ENCODE measurements around the gene TEX29. TPM values are rescaled to one million over a fixed set of nuclear protein-coding genes. Genes with fewer than 3 reads are reported as not detected.

The TEX29 gene
- total RNA-seq, 1 donor from 2014 or later = 2.9 TPM

DNA sequence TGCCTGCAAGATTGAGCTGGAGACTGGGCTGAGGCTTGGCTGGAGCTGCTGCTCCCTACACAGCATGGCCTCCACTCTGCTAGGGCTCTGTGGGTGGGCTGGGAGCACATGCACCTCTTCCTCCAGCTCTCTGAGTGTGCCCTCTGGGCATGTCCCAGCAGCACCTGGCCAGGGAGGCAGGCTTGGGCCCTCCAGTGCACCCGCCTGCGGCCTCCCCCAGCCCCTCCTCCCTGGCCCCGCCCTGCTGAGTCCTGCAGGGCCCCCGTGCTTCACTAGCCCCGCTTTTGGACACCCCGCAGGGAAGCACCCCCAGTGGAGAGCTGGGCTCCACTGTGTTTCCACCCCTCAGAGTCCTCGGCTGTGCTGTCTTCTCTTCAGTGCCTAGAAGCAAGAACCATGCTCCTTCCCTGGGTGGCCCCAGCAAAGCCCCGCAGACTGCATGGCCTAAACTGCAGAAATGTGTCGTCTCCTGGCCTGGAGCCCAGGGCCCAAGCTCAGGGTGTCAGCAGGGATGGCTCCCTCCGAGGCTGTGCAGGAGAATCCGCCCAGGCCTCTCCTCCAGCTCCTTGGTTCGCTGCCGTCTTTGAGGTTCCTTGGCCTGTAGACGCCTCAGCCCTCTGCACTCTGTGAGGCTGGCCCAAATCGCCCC lies 5.0 kb upstream of the TEX29 start:
- H3K36me3 ChIP-seq = no peaks in the 10 kb centered on the region
- TF ChIP-seq POLR2AphosphoS5 (IDR thresholded peaks at IDR 0.05; ENCODE audit: insufficient read depth in 1 of 2, low read depth in 1 of 2) (no peak), POLR2A (IDR thresholded peaks at IDR 0.05) (no peak)
- H3K27ac ChIP-seq = no peak overlapping the region
- intact Hi-C loops (cut with DNase I) = no loop called here
- H3K9me3 ChIP-seq = no peaks in the 10 kb centered on the region
- H3K27me3 ChIP-seq = no peaks in the 10 kb centered on the region
- no peak overlapping the region for H3K4me3 ChIP-seq
- no peak for DNase-seq (ENCODE audit: extremely low spot score in 2 of 2)
- H3K4me1 ChIP-seq = no peaks in the 10 kb centered on the region

DNA sequence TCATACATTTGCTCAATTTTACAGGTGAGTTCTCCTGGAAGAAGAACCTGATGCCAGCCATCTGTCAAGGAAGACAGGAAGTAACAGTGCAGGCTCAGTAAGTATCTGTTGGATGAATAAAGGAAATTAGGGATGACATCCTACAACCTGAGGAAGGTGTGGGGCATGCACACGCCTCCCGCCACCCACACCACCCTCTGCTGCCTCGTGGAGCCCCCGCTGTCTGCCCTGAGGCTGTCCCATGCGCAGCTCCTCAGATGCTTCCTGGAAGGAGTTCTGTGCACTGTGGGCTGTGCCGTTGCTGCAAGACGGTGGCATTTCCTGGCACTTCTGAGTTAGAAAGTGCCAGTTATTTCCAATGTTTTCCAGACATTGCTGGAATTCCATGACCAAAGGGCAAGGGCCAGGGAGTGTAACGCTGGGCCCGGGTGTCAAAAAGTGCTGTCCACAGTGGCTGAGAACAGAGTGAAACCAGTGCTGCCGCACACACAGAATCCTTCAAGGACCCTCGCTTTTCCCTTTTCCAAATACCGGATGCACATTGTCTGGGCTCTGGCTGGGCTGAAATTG lies 4.2 kb upstream of the TEX29 start:
- DNase-seq (ENCODE audit: extremely low spot score in 2 of 2) = no peak
- Histone ChIP-seq H3K36me3 (no peaks in the 10 kb centered on the region), H3K4me1 (no peaks in the 10 kb centered on the region), H3K27ac (no peak overlapping the region), H3K27me3 (no peaks in the 10 kb centered on the region), H3K4me3 (no peak overlapping the region), H3K9me3 (no peaks in the 10 kb centered on the region)
- TF ChIP-seq, protein P1, sequence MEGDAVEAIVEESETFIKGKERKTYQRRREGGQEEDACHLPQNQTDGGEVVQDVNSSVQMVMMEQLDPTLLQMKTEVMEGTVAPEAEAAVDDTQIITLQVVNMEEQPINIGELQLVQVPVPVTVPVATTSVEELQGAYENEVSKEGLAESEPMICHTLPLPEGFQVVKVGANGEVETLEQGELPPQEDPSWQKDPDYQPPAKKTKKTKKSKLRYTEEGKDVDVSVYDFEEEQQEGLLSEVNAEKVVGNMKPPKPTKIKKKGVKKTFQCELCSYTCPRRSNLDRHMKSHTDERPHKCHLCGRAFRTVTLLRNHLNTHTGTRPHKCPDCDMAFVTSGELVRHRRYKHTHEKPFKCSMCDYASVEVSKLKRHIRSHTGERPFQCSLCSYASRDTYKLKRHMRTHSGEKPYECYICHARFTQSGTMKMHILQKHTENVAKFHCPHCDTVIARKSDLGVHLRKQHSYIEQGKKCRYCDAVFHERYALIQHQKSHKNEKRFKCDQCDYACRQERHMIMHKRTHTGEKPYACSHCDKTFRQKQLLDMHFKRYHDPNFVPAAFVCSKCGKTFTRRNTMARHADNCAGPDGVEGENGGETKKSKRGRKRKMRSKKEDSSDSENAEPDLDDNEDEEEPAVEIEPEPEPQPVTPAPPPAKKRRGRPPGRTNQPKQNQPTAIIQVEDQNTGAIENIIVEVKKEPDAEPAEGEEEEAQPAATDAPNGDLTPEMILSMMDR (IDR thresholded peaks at IDR 0.05) = no peak
- TF ChIP-seq POLR2AphosphoS5 (IDR thresholded peaks at IDR 0.05; ENCODE audit: insufficient read depth in 1 of 2, low read depth in 1 of 2) (no peak), POLR2A (IDR thresholded peaks at IDR 0.05) (no peak)
- intact Hi-C loops (cut with DNase I) = no loop called here

DNA sequence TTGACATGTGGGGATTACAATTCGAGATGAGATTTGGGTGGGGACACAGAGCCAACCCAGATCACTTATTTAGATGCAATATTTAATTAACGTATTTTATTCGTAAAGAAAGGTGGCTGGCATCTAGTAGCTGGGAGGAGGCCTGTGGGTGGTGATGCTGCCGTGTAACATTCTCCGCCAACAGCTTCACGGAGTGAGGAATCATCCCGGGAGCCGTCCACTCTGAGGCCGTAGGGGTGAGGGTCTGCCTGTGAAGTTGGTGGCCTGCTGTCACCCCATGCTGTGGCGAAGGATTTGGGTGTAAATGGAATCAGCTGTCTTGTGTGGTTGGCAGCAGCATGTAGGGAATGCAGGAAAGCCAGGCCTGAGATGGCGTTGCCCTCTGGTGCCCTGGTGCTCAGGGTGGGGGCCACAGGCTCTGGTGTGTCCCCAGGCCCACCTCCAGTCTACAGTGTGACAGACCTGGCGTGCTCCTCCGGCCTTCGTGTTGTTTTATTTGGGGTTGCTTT lies 3.3 kb upstream of the TEX29 start:
- intact Hi-C loops (cut with DNase I) = no loop called here
- TF ChIP-seq POLR2AphosphoS5 (IDR thresholded peaks at IDR 0.05; ENCODE audit: insufficient read depth in 1 of 2, low read depth in 1 of 2) (no peak), POLR2A (IDR thresholded peaks at IDR 0.05) (no peak)
- TF ChIP-seq, protein P1 (IDR thresholded peaks at IDR 0.05) = no peak
- Histone ChIP-seq H3K27me3 (no peaks in the 10 kb centered on the region), H3K27ac (no peak overlapping the region), H3K4me3 (no peak overlapping the region), H3K4me1 (no peaks in the 10 kb centered on the region), H3K9me3 (no peaks in the 10 kb centered on the region), H3K36me3 (no peaks in the 10 kb centered on the region)
- DNase-seq (ENCODE audit: extremely low spot score in 2 of 2) = no peak

DNA sequence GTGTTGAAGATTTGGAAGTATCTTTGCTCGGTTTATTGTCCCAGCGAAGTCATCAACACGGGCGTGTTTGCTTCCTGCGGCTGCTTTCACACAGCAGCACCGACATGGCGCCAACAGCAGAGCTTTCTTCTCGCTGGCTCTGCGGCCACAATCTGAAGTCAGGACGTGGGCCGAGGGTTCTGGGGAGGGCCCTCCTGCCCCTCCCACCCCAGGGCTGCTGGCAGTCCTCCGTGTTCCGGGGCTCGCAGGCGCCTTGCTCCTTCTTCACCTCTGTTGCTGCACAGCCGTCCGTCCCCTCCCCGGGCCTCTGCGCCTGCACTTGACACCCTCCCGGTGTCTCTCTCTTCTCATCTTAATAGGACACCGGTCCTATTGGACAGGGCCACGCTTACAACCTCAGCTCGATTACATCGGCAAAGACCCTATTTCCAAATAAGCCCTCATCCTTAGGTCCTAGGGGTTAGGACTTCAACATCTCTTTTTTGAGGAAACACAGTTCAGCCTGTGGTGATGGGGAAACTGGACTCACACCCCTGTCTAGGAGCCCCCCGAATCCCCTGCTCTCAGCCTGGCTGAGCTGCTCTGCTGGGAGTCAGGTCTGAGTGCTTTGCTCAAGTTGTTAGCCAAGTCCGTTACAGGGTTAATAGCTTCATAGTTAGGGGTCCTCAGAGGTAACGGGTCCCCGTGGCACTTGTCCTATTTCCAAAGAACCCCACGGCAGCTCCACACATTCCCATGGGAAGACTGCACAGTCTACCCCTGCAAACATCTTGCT lies 2.7 kb upstream of the TEX29 start:
- no peak overlapping the region for H3K27ac ChIP-seq
- TF ChIP-seq POLR2A (IDR thresholded peaks at IDR 0.05) (no peak), POLR2AphosphoS5 (IDR thresholded peaks at IDR 0.05; ENCODE audit: insufficient read depth in 1 of 2, low read depth in 1 of 2) (no peak)
- TF ChIP-seq, protein P1 (IDR thresholded peaks at IDR 0.05) = no peak
- no peaks in the 10 kb centered on the region for H3K27me3 ChIP-seq
- H3K36me3 ChIP-seq = no peaks in the 10 kb centered on the region
- intact Hi-C loops (cut with DNase I) = no loop called here
- DNase-seq (ENCODE audit: extremely low spot score in 2 of 2) = no peak
- H3K9me3 ChIP-seq = no peaks in the 10 kb centered on the region
- H3K4me3 ChIP-seq = no peak overlapping the region
- no peaks in the 10 kb centered on the region for H3K4me1 ChIP-seq

DNA sequence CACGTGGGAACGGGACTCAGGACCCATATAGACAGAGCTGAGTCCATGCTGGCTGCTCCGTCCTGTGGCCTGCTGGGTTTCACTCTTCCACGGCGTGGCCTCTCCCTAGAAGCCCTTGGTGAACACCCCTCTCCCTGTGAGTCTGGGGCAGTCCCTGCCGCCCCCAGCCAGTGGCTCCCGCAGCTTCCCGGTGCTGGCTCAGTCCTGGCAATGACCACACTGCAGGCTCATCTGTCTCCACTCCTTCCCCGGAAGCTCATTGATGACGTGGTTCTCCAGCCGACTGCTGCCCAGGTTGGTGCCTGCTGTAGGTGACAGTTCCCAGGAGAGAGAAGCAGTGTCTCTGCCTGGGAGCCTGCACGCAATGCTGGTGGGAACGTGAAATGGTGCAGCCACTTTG lies 2.1 kb upstream of the TEX29 start:
- TF ChIP-seq POLR2A (IDR thresholded peaks at IDR 0.05) = no peak
- no peak for TF ChIP-seq POLR2AphosphoS5 (IDR thresholded peaks at IDR 0.05; ENCODE audit: insufficient read depth in 1 of 2, low read depth in 1 of 2)
- TF ChIP-seq, protein P1 (IDR thresholded peaks at IDR 0.05) = no peak
- Histone ChIP-seq H3K27me3 (no peaks in the 10 kb centered on the region), H3K4me3 (no peak overlapping the region), H3K9me3 (no peaks in the 10 kb centered on the region), H3K27ac (no peak overlapping the region), H3K4me1 (no peaks in the 10 kb centered on the region), H3K36me3 (no peaks in the 10 kb centered on the region)
- no peak for DNase-seq (ENCODE audit: extremely low spot score in 2 of 2)
- intact Hi-C loops (cut with DNase I) = no loop called here
